ENCODE results near the gene FAM222A. TPM values are rescaled to one million over a fixed set of nuclear protein-coding genes. Genes with fewer than 3 reads are reported as not detected.

The FAM222A gene
- total RNA-seq, 4 donors from 2014 or later: 7.0 to 24.3 (median 13.5) TPM

GRCh38 chr12:109777544-109777943 lies 63.9 kb downstream of the FAM222A start:
- intact Hi-C loops (cut with DNase I; ENCODE audit: low total_unique reads) (loop anchor here (10.0 kb wide), 1 partner anchor 353 kb away; no protein-coding TSS in a partner anchor), in situ Hi-C loops (cut with MboI; ENCODE audit: low sequenced_read_pairs in 4 of 4) (loop anchor here in 3 of 4 donors (5.0 to 10.0 kb wide), 3 partner anchors 185 to 260 kb away; no protein-coding TSS in a partner anchor)
- Histone ChIP-seq H3K9me3 (no peaks in the 10 kb centered on the region), H3K36me3 (no peaks in the 10 kb centered on the region), H3K4me1 (peaks cover 7 to 11% of the 10 kb centered on the region in 2 donors), H3K27ac (no peak overlapping the region), H3K4me3 (no peak overlapping the region), H3K27me3 (no peaks in the 10 kb centered on the region)
- ATAC-seq (no peak), DNase-seq (no peak)
- TF ChIP-seq, protein P1, sequence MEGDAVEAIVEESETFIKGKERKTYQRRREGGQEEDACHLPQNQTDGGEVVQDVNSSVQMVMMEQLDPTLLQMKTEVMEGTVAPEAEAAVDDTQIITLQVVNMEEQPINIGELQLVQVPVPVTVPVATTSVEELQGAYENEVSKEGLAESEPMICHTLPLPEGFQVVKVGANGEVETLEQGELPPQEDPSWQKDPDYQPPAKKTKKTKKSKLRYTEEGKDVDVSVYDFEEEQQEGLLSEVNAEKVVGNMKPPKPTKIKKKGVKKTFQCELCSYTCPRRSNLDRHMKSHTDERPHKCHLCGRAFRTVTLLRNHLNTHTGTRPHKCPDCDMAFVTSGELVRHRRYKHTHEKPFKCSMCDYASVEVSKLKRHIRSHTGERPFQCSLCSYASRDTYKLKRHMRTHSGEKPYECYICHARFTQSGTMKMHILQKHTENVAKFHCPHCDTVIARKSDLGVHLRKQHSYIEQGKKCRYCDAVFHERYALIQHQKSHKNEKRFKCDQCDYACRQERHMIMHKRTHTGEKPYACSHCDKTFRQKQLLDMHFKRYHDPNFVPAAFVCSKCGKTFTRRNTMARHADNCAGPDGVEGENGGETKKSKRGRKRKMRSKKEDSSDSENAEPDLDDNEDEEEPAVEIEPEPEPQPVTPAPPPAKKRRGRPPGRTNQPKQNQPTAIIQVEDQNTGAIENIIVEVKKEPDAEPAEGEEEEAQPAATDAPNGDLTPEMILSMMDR (IDR thresholded peaks at IDR 0.05 in 4 of 5, conservative IDR thresholded peaks at IDR 0.05 in 1 of 5): no peak

DNA sequence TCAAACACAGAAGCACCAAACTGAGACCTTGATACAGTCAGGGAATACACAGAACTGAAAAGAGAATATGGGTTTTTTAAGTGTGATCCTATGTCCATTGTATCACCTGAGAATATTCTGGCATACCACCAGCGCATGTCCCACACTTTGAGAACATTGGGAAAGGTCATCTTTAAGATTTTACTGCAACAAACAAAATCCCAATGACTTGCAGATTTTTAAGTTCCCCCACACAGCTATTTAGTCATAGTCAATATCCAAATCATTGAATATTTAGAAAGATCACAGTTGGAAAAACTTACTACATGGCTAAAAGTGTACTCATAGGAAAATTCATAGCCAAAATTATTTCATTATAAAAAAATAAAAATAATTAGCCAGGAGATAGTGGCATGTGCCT lies 65.1 kb downstream of the FAM222A start:
- in situ Hi-C loops (cut with MboI; ENCODE audit: low sequenced_read_pairs in 4 of 4): loop anchor here in 3 of 4 donors (5.0 to 10.0 kb wide), 3 partner anchors 186 to 261 kb away; no protein-coding TSS in a partner anchor
- H3K4me1 ChIP-seq: peaks cover 0 to under 1% of the 10 kb centered on the region in 2 donors

GRCh38 chr12:109779382-109779781 lies 65.8 kb downstream of the FAM222A start:
- Histone ChIP-seq H3K9me3 (no peaks in the 10 kb centered on the region), H3K27ac (no peak overlapping the region), H3K4me1 (no peaks in the 10 kb centered on the region), H3K27me3 (no peaks in the 10 kb centered on the region), H3K4me3 (no peak overlapping the region), H3K36me3 (no peaks in the 10 kb centered on the region)
- ATAC-seq: no peak
- intact Hi-C loops (cut with DNase I; ENCODE audit: low total_unique reads) (loop anchor here (10.0 kb wide), 1 partner anchor 355 kb away; no protein-coding TSS in a partner anchor), in situ Hi-C loops (cut with MboI; ENCODE audit: low sequenced_read_pairs in 4 of 4) (loop anchor here in 3 of 4 donors (5.0 to 10.0 kb wide), 3 partner anchors 187 to 262 kb away; no protein-coding TSS in a partner anchor)
- no peak for DNase-seq
- TF ChIP-seq, protein P1 (IDR thresholded peaks at IDR 0.05 in 4 of 5, conservative IDR thresholded peaks at IDR 0.05 in 1 of 5): no peak
- no peak for TF ChIP-seq POLR2A (IDR thresholded peaks at IDR 0.05)

More for the DNA sequence above, 65.1 kb downstream of the FAM222A start:
- intact Hi-C loops (cut with DNase I; ENCODE audit: low total_unique reads): loop anchor here (10.0 kb wide), 1 partner anchor 354 kb away; no protein-coding TSS in a partner anchor
- ATAC-seq (no peak), DNase-seq (no peak)
- H3K27ac ChIP-seq: no peak overlapping the region
- H3K4me3 ChIP-seq: no peak overlapping the region
- H3K27me3 ChIP-seq: no peaks in the 10 kb centered on the region
- no peak for TF ChIP-seq POLR2A (IDR thresholded peaks at IDR 0.05)
- TF ChIP-seq, protein P1 (IDR thresholded peaks at IDR 0.05 in 4 of 5, conservative IDR thresholded peaks at IDR 0.05 in 1 of 5): no peak
- no peaks in the 10 kb centered on the region for H3K36me3 ChIP-seq
- no peaks in the 10 kb centered on the region for H3K9me3 ChIP-seq

- no peak for DNase-seq
- TF ChIP-seq, protein P1 (IDR thresholded peaks at IDR 0.05 in 4 of 5, conservative IDR thresholded peaks at IDR 0.05 in 1 of 5): no peak
- no peak for TF ChIP-seq POLR2A (IDR thresholded peaks at IDR 0.05)
- no peak for ATAC-seq
- Histone ChIP-seq H3K27ac (no peak overlapping the region), H3K36me3 (no peaks in the 10 kb centered on the region), H3K4me3 (no peak overlapping the region), H3K9me3 (no peaks in the 10 kb centered on the region), H3K27me3 (no peaks in the 10 kb centered on the region), H3K4me1 (no peaks in the 10 kb centered on the region)
- in situ Hi-C loops (cut with MboI; ENCODE audit: low sequenced_read_pairs in 4 of 4): no loop called here
- intact Hi-C loops (cut with DNase I; ENCODE audit: low total_unique reads): no loop called here
These were observed 68.2 kb downstream of the FAM222A start for GRCh38 chr12:109781668-109782325.

Measured in gastrocnemius medialis (tissue), 4 donors.